ENCODE measurements around the gene CDC42BPB. TPM values are rescaled to one million over a fixed set of nuclear protein-coding genes. Genes with fewer than 3 reads are reported as not detected.

The CDC42BPB gene
- total RNA-seq, 2 experiments from 2014 or later, result 6.4 to 7.4 TPM

Other genes starting within 250 kb of the CDC42BPB start
- under 1 TPM in 1 of 2 experiments, not detected in 1; 0.17 TPM for gene AMN, start 134.9 kb downstream of the CDC42BPB start, total RNA-seq
- gene LBHD2, start 26.7 kb upstream of the CDC42BPB start, total RNA-seq, result not detected
- gene EXOC3L4, start 37.2 kb upstream of the CDC42BPB start, total RNA-seq, result not detected
- under 1 TPM; 0.50 to 0.56 TPM for gene TNFAIP2, start 65.9 kb upstream of the CDC42BPB start, total RNA-seq

All from activated CD4-positive, alpha-beta memory T cell treated with anti-CD3 and anti-CD28 coated beads for 36 hours (primary cell).